ENCODE measurements around the gene CTNNA3. TPM values are rescaled to one million over a fixed set of nuclear protein-coding genes. Genes with fewer than 3 reads are reported as not detected.
A peak's percentile ranks its signal among the peaks of the same experiment; 100 is the strongest.
"Not testable (repeated sequence)": the region's sequence is repeated elsewhere in the genome, so short reads cannot be mapped to it uniquely, and the experiment has no call there.

Gene CTNNA3
- total RNA-seq, 1 experiment from 2014 or later: not detected

- no peak for DNase-seq (ENCODE audit: low read depth)
Measured at GRCh38 chr10:66457629-66458028, 1238.4 kb downstream of the CTNNA3 start.

- DNase-seq (ENCODE audit: low read depth): peak; percentile 49
Measured at GRCh38 chr10:66455304-66455703, 1240.7 kb downstream of the CTNNA3 start.

GRCh38 chr10:66440568-66440967 lies 1255.4 kb downstream of the CTNNA3 start:
- DNase-seq (ENCODE audit: low read depth): no peak

DNA sequence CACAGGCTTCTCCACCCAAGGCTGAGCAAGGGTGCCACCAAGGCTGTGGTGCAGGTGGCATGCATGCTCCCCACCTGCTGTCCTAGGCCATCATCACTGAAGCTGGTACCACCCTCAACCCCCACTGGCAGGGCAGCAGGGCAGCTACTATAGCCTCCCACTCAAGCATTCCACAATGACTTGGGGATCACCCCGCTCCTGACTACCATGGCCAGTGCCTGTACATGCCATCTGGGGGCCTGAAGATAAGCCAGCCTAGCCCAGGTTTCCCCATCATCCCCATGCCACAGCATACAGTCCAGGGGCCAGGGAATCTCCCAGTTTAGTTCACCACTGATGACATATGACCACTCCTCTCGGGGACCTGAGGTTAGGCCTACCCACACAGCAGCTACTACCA lies 1281.1 kb downstream of the CTNNA3 start:
- DNase-seq (ENCODE audit: low read depth): no peak

- no peak for DNase-seq (ENCODE audit: low read depth)
Measured at GRCh38 chr10:66405566-66405965, 1290.4 kb downstream of the CTNNA3 start.

GRCh38 chr10:66398669-66399068 lies 1297.3 kb downstream of the CTNNA3 start:
- DNase-seq (ENCODE audit: low read depth): no peak

GRCh38 chr10:66394342-66395063 lies 1301.5 kb downstream of the CTNNA3 start:
- no peak for DNase-seq (ENCODE audit: low read depth)

GRCh38 chr10:66390926-66391325 lies 1305.1 kb downstream of the CTNNA3 start:
- DNase-seq (ENCODE audit: low read depth): no peak

DNA sequence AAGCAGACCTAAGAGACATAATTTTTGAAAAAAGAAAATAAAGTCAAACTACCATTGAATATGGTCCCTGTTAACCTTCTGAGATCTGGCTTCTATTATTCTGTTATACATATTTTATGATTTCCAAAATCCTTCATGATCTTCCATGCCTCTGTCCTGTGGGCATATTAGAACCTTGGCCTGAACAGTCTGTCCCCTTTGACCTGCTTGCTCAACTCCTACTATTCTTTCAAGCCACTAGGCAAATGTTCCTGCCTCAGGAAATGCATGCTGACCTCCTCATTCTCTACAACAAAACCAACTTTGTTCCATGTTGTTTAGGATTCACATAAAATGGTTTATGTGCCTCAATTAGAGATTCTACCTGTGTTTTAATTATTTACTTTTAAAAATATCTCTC lies 1315.0 kb downstream of the CTNNA3 start:
- DNase-seq (ENCODE audit: low read depth): no peak

DNA sequence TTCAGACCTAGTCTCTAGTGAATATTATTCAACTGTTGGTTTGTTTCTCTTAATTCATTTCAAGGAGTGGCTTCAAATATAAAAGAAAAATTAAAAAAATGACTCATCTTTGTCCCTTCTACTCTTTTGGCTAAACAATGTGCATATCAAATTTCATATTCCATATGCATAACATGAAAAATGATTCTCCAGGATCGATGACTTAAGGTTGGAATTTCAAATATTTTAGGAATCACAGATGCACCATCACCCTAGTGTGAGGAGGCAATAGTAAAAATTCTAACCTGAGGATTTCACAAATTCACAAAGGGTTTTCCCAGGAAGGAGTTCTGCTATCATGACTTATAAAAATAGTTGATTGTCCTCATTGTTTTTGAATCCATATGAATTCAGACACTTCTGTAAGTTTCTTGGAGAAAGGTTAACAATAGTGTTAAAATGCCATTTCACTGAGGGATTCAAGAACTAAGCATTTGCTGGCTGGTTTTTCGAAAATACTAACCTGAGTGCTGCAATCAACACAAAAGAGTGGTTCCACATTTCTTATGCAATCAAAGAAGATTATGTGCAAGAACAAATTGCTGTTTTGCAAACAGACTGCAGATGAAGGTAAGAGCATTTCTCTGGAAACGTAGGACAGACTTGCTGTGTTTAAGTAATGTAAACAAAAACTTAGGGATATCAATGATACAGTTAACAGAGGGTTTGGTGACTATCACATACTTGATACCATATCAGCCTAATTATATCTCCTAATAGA lies 1317.7 kb downstream of the CTNNA3 start:
- no peak for DNase-seq (ENCODE audit: low read depth)

- DNase-seq (ENCODE audit: low read depth): no peak
Measured at GRCh38 chr10:66368146-66368545, 1327.8 kb downstream of the CTNNA3 start.

- no peak for DNase-seq (ENCODE audit: low read depth)
Measured at GRCh38 chr10:66366163-66366562, 1329.8 kb downstream of the CTNNA3 start.

- DNase-seq (ENCODE audit: low read depth): no peak
Measured at GRCh38 chr10:66365686-66366085, 1330.3 kb downstream of the CTNNA3 start.

GRCh38 chr10:66362522-66362921 lies 1333.5 kb downstream of the CTNNA3 start:
- DNase-seq (ENCODE audit: low read depth): no peak

DNA sequence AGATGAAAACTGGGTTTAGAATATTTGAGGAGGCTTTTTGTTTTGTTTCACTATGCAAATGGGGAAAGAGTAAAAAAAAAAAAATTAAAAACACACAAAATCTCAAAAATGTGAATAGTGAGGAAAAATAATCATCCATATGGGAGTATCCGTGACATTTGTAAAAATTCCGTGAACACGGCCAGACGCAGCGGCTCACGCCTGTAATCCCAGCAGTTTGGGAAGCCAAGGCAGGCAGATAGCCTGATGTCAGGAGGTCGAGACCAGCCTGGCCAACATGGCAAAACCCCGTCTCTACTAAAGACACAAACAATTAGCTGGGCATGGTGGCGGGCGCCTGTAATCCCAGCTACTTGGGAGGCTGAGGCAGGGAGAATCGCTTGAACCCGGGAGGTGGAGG lies 1342.2 kb downstream of the CTNNA3 start:
- DNase-seq (ENCODE audit: low read depth): not testable (repeated sequence)

DNA sequence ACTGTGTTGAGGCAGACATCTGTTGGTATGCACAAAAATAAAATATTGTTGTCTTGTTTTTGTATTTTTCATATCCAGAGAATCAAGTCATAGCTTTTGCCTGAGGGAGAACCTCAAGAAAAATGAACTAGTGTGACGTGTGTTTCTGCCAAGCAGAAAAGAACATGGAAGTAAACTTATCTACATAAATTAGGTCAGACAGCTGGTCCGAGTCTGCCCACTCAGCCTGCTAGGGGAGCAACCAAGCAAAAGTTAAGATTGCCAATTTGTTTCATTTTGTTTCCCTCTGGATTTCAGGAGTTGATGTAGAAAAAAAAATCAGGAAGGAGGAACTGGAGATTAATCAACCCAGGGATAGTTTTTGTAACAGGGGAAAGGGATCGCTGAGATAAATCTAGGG lies 1342.6 kb downstream of the CTNNA3 start:
- DNase-seq (ENCODE audit: low read depth): no peak

GRCh38 chr10:66350622-66351399 lies 1345.2 kb downstream of the CTNNA3 start:
- no peak for DNase-seq (ENCODE audit: low read depth)

GRCh38 chr10:66349726-66350125 lies 1346.3 kb downstream of the CTNNA3 start:
- DNase-seq (ENCODE audit: low read depth): peak; percentile 29

GRCh38 chr10:66349076-66349475 lies 1346.9 kb downstream of the CTNNA3 start:
- no peak for DNase-seq (ENCODE audit: low read depth)

DNA sequence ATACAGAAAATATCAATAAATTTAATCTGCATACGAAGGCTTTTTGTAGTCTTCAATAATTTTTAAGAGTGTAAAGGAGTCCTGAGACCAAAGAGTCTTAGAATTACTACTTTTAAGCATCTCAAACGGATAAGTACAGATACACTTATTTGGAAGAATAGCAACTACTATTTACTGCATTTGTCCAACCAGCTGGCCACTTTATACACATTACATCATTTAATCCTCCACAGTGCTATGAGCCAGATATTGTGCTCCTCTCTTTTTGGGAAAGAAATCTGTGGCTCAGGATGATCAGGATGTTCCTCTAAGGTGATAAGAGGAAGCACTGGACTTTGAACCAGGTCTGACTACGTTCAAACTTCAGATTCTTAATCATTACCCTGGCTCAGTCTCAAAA lies 1358.8 kb downstream of the CTNNA3 start:
- no peak for DNase-seq (ENCODE audit: low read depth)

DNA sequence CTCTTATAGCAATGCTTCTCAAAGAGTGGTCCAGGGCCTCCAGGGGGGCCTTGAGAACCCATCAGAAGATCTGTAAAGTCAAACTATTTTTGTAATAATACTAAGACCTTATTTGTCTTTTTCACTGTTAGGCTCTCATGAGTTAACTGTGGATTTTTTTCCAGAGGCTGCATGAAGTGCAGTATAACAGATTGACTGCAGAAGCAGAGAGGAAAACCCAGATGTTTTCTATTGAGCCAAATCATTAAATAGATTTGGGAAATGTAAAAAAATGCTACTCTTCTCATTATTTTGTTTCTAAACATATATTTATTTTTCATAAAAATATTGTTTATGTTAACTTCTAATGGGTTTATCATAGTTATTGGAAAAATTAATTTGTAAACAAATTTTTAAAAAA lies 1359.2 kb downstream of the CTNNA3 start:
- DNase-seq (ENCODE audit: low read depth): no peak

DNA sequence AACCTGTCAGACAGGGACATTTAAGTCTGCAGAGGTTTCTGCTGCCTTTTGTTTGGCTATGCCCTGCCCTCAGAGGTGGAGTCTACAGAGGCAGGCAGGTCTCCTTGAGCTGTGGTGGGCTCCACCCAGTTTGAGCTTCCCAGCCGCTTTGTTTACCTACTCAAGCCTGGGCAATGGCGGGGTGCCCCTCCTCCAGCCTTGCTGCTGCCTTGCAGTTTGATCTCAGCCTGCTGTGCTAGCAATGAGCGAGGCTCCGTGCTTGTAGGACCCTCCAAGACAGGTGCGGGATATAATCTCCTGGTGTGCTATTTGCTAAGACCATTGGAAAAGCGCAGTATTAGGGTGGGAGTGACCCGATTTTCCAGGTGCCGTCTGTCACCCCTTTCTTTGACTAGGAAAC lies 1360.2 kb downstream of the CTNNA3 start:
- not testable (repeated sequence) for DNase-seq (ENCODE audit: low read depth)
